Measurements from ENCODE around the gene DNAAF1. TPM values are rescaled to one million over a fixed set of nuclear protein-coding genes. Genes with fewer than 3 reads are reported as not detected.

Gene DNAAF1
- total RNA-seq, 2 donors from 2014 or later = 0.32 to 8.2 TPM

DNA sequence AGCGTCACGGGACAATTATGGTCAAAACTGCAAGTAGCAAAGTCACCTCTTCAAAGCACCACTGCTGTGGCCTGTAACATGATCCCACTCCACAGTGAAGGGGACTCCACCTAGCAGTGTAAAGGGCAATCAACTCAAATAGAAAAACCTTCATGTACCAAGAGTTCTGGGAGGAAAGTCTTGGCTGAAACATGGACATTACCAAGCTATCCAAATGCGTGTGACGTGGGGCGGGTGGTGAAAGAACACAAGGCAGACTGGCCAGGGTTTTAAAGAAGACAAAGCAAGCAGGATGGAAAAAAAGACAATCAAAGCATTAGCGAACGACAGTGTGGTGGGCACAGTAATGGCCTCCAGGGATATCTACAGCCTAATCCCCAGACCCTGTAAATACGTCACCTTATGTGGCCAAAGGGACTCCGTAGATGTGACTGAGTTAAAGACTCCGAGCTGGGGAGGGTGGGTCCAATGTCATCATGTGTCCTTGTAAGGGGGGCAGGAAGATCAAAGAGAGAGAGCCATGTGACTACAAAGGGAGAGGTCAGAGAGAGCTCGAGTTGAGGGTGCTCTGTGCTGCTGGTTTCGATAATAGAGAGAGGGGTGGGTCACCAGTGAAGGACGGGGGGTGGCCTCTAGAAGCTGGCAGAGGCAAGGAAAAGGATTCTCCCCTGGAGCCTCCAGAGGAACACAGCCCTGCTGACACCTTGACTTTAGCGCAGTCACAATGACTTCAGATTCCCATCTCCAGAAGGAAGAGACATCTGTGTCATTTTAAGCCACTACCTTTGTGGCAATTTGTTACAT, 6.1 kb upstream of the DNAAF1 start:
- no peak for TF ChIP-seq POLR2AphosphoS5 (IDR thresholded peaks at IDR 0.05)
- TF ChIP-seq, protein P1, sequence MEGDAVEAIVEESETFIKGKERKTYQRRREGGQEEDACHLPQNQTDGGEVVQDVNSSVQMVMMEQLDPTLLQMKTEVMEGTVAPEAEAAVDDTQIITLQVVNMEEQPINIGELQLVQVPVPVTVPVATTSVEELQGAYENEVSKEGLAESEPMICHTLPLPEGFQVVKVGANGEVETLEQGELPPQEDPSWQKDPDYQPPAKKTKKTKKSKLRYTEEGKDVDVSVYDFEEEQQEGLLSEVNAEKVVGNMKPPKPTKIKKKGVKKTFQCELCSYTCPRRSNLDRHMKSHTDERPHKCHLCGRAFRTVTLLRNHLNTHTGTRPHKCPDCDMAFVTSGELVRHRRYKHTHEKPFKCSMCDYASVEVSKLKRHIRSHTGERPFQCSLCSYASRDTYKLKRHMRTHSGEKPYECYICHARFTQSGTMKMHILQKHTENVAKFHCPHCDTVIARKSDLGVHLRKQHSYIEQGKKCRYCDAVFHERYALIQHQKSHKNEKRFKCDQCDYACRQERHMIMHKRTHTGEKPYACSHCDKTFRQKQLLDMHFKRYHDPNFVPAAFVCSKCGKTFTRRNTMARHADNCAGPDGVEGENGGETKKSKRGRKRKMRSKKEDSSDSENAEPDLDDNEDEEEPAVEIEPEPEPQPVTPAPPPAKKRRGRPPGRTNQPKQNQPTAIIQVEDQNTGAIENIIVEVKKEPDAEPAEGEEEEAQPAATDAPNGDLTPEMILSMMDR (IDR thresholded peaks at IDR 0.05) = no peak
- TF ChIP-seq POLR2A (IDR thresholded peaks at IDR 0.05) = no peak
- Histone ChIP-seq H3K9me3 (no peaks in the 10 kb centered on the region), H3K36me3 (no peaks in the 10 kb centered on the region), H3K27me3 (replicated peaks; ENCODE audit: insufficient read depth) (no peaks in the 10 kb centered on the region), H3K4me3 (no peak overlapping the region), H3K4me1 (replicated peaks) (peaks cover 5% of the 10 kb centered on the region), H3K27ac (no peak overlapping the region)
- intact Hi-C loops (cut with DNase I) = no loop called here
- DNase-seq (ENCODE audit: low spot score) = peak; percentile 19
- WGBS = 44% methylated on average over 14 of the region's 14 CpGs

DNA sequence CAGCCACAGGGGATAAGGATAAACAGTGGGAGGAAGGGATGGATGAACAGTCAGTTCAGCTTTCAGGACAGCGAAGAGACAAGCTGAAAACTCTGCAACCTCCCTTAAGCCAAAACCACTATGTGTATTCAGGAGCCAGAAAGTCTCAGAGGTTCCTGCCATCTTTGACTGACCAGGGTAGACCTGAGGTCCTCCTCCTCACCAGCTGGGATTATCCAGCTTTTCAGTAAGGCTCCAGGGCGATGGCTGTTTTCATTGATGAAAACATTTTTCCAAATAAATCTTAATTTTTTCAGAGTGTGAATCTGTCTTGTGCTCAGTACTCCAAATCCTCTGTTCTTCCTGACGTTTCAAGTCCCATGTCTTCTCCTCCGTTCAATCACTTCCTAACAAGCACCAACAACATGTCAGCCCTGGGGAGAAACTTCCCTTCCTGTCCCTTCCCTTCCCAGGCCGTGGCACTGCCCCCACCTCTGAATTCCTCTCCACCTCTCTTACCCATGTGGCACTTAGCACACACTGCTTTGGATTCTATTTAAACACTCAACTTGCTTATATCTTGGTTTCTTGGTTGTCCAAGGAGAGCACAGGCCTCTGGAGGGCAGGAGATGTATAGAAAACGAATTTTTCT, 5.4 kb upstream of the DNAAF1 start:
- DNase-seq (ENCODE audit: low spot score) = no peak
- no peaks in the 10 kb centered on the region for H3K36me3 ChIP-seq
- H3K9me3 ChIP-seq = no peaks in the 10 kb centered on the region
- H3K4me3 ChIP-seq = no peak overlapping the region
- intact Hi-C loops (cut with DNase I) = no loop called here
- H3K27ac ChIP-seq = no peak overlapping the region
- H3K4me1 ChIP-seq (replicated peaks) = peaks cover 5% of the 10 kb centered on the region
- TF ChIP-seq POLR2A (IDR thresholded peaks at IDR 0.05) (no peak), POLR2AphosphoS5 (IDR thresholded peaks at IDR 0.05) (no peak)
- TF ChIP-seq, protein P1 (IDR thresholded peaks at IDR 0.05) = no peak
- no peaks in the 10 kb centered on the region for H3K27me3 ChIP-seq (replicated peaks; ENCODE audit: insufficient read depth)
- WGBS = 78% methylated on average over 6 of the region's 6 CpGs

- Histone ChIP-seq H3K4me1 (replicated peaks) (peaks cover 5% of the 10 kb centered on the region), H3K27me3 (replicated peaks; ENCODE audit: insufficient read depth) (no peaks in the 10 kb centered on the region), H3K27ac (no peak overlapping the region), H3K9me3 (no peaks in the 10 kb centered on the region), H3K36me3 (no peaks in the 10 kb centered on the region), H3K4me3 (no peak overlapping the region)
- TF ChIP-seq POLR2A (IDR thresholded peaks at IDR 0.05) = no peak
- DNase-seq (ENCODE audit: low spot score) = no peak
- intact Hi-C loops (cut with DNase I) = no loop called here
- 68% methylated on average over 13 of the region's 13 CpGs for WGBS
Observed at GRCh38 chr16:84141143-84141670, 3.9 kb upstream of the DNAAF1 start.

- H3K27ac ChIP-seq = no peak overlapping the region
- H3K27me3 ChIP-seq (replicated peaks; ENCODE audit: insufficient read depth) = no peaks in the 10 kb centered on the region
- no peaks in the 10 kb centered on the region for H3K36me3 ChIP-seq
- no peak for DNase-seq (ENCODE audit: low spot score)
- H3K4me3 ChIP-seq = no peak overlapping the region
- TF ChIP-seq POLR2A (IDR thresholded peaks at IDR 0.05) (no peak), POLR2AphosphoS5 (IDR thresholded peaks at IDR 0.05) (no peak)
- TF ChIP-seq, protein P1 (IDR thresholded peaks at IDR 0.05) = no peak
- 94% methylated on average over 1 of the region's 1 CpG for WGBS
- no peaks in the 10 kb centered on the region for H3K9me3 ChIP-seq
- peaks cover 5% of the 10 kb centered on the region for H3K4me1 ChIP-seq (replicated peaks)
- intact Hi-C loops (cut with DNase I) = no loop called here
Observed at GRCh38 chr16:84143081-84143480, 2.0 kb upstream of the DNAAF1 start.

DNA sequence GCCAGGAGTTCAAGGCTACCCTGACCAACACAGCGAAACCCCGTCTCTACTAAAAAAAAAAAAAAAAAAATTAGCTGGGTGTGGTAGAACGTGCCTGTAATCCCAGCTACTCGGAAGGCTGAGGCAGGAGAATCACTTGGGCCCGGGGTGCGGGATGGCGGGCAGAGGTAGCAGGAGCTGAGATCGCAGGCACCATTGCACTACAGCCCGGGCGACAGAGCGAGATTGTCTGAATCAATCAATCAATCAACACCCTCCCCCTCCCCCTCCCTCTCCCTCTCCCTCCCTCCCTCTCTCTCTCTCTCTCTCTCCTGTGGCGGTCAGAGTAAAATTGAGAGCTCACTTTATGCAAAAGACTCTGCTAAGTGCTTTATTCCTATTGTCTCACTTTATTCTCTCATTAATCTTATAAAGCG, 1.3 kb upstream of the DNAAF1 start:
- intact Hi-C loops (cut with DNase I) = no loop called here
- peak overlapping the region in 1 of 2 donors; percentile 75 for H3K27ac ChIP-seq
- no peaks in the 10 kb centered on the region for H3K9me3 ChIP-seq
- peak overlapping the region; percentile 84 to 94 for H3K4me3 ChIP-seq
- DNase-seq (ENCODE audit: low spot score) = no peak
- TF ChIP-seq POLR2AphosphoS5 (IDR thresholded peaks at IDR 0.05) (no peak), POLR2A (IDR thresholded peaks at IDR 0.05) (no peak)
- TF ChIP-seq, protein P1 (IDR thresholded peaks at IDR 0.05) = no peak
- peaks cover 5% of the 10 kb centered on the region for H3K4me1 ChIP-seq (replicated peaks)
- WGBS = 29% methylated on average over 13 of the region's 13 CpGs
- no peaks in the 10 kb centered on the region for H3K36me3 ChIP-seq
- H3K27me3 ChIP-seq (replicated peaks; ENCODE audit: insufficient read depth) = no peaks in the 10 kb centered on the region
